Type B pancreatic cell (in vitro differentiated cells): ENCODE data around the gene CIPC. TPM values are rescaled to one million over a fixed set of nuclear protein-coding genes. Genes with fewer than 3 reads are reported as not detected.

Experiments
- DNase-seq: peaks from one replicate; pipeline ENCODE4 v3.0.0; 2021; ENCODE audit warnings: mixed read lengths; ENCODE audit not compliant: unreplicated experiment; ENCODE audit errors: extremely low spot score
- H3K27ac Mint-ChIP-seq: 2 replicates; pipeline ENCODE4 v1.8.0; 2021; ENCODE audit warnings: mild to moderate bottlenecking, mixed read lengths
- H3K27me3 Mint-ChIP-seq: 2 replicates; pipeline ENCODE4 v1.8.0; 2021; ENCODE audit warnings: mixed read lengths
- H3K36me3 Mint-ChIP-seq: 2 replicates; pipeline ENCODE4 v1.8.0; 2021; ENCODE audit warnings: mixed read lengths
- H3K4me1 Mint-ChIP-seq: one replicate; pipeline ENCODE4 v1.8.0; 2021; ENCODE audit warnings: mixed read lengths; ENCODE audit not compliant: unreplicated experiment
- H3K4me3 Mint-ChIP-seq: 2 replicates; pipeline ENCODE4 v1.8.0; 2021; ENCODE audit warnings: mild to moderate bottlenecking, mixed read lengths
- H3K9me3 Mint-ChIP-seq: 2 replicates; pipeline ENCODE4 v1.8.0; 2021; ENCODE audit warnings: mixed read lengths
- CTCF ChIP-seq: fragments of 200-600 bp; sonication (generic); conservative IDR thresholded peaks from 2 replicates; pipeline ENCODE4 v1.5.0; 2021; ENCODE audit warnings: antibody characterized with exemption, mild to moderate bottlenecking
- total RNA-seq: library from RNA; stranded (reverse); gene quantifications from 2 replicates; pipeline ENCODE4 v1.2.1, GENCODE V29; 2021; ENCODE audit warnings: low replicate concordance

CIPC gene
- total RNA-seq, 1 donor from 2014 or later, result 27.2 TPM

GRCh38 chr14:77158175-77158881 is 60.3 kb downstream of the CIPC start:
- H3K4me1 Mint-ChIP-seq, result no peaks in the 10 kb centered on the region
- no peak overlapping the region for H3K4me3 Mint-ChIP-seq
- H3K36me3 Mint-ChIP-seq, result no peaks in the 10 kb centered on the region
- no peak for DNase-seq
- peaks cover 61% of the 10 kb centered on the region for H3K27me3 Mint-ChIP-seq
- H3K9me3 Mint-ChIP-seq, result no peaks in the 10 kb centered on the region
- peak overlapping the region; percentile 51 for H3K27ac Mint-ChIP-seq
- no peak for TF ChIP-seq CTCF

DNA sequence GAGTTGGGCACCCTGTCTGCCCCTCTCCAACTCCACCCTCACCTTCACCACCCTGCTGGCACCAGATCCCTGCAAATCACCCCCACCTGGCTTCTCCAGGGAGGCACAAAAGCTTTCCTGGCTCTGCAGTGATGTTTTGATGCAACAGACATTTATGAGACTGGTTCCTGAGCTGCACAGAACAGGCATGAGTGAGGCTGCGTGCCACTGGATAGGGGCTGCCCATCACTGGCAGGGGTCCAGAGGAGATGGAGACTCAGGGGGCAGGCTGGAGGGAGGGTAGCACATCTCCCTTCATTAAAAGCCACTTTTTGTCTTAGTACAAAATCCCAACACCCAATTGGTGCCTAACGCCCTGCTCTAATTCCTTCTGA is 60.8 kb downstream of the CIPC start:
- no peaks in the 10 kb centered on the region for H3K36me3 Mint-ChIP-seq
- peaks cover 58% of the 10 kb centered on the region for H3K27me3 Mint-ChIP-seq
- TF ChIP-seq CTCF, result no peak
- no peaks in the 10 kb centered on the region for H3K9me3 Mint-ChIP-seq
- no peaks in the 10 kb centered on the region for H3K4me1 Mint-ChIP-seq
- H3K27ac Mint-ChIP-seq, result no peak overlapping the region
- DNase-seq, result no peak
- no peak overlapping the region for H3K4me3 Mint-ChIP-seq

GRCh38 chr14:77161011-77161410 is 63.0 kb downstream of the CIPC start:
- Mint-ChIP-seq H3K36me3 (no peaks in the 10 kb centered on the region), H3K9me3 (no peaks in the 10 kb centered on the region), H3K4me3 (no peak overlapping the region), H3K27ac (no peak overlapping the region), H3K27me3 (peaks cover 49% of the 10 kb centered on the region), H3K4me1 (no peaks in the 10 kb centered on the region)
- TF ChIP-seq CTCF, result no peak
- DNase-seq, result no peak

Other genes with a start within 250 kb of the CIPC start
- gene IRF2BPL, start 69.5 kb upstream of the CIPC start, total RNA-seq, result 59.7 and 116 TPM in 2 replicates
- 0.24 TPM in 1 of 2 replicates, not detected in the other for gene ZDHHC22, start 43.5 kb downstream of the CIPC start, total RNA-seq
- 4.6 and 5.5 TPM in 2 replicates for gene TMEM63C, start 83.5 kb downstream of the CIPC start, total RNA-seq
- not detected in 2 replicates for gene NGB, start 172.9 kb downstream of the CIPC start, total RNA-seq
- 45.4 and 51.5 TPM in 2 replicates for gene POMT2, start 222.6 kb downstream of the CIPC start, total RNA-seq
- gene GSTZ1, start 222.8 kb downstream of the CIPC start, total RNA-seq, result 16.0 and 18.9 TPM in 2 replicates